Activated naive CD4-positive, alpha-beta T cell treated with anti-CD3 and anti-CD28 coated beads, Interleukin-2, amount 10 ng/mL, durations not matched to agents 7 days and 5 days (primary cell): Measurements from ENCODE around the gene ACSF2.
"Not testable (repeated sequence)": the region's sequence is repeated elsewhere in the genome, so short reads cannot be mapped to it uniquely, and the experiment has no call there.

ENCODE experiments used
- CTCF ChIA-PET: fragments of 350-600 bp; sonication (Branson Sonifier 250); formaldehyde crosslinking; loops from one replicate; lab custom pipeline; 2021; ENCODE audit warnings: antibody characterized with exemption; lab: Charles Lee
- DNase-seq: peaks from one replicate; pipeline ENCODE4 v3.0.0-alpha.2; 2020
- H3K27ac Mint-ChIP-seq: one replicate; pipeline ENCODE4 v1.8.0; 2021; ENCODE audit warnings: mild to moderate bottlenecking, moderate library complexity, mixed read lengths
- H3K27me3 Mint-ChIP-seq: one replicate; pipeline ENCODE4 v1.8.0; 2021; ENCODE audit warnings: mild to moderate bottlenecking, mixed read lengths
- H3K36me3 Mint-ChIP-seq: one replicate; pipeline ENCODE4 v1.8.0; 2021; ENCODE audit warnings: mixed read lengths
- H3K4me1 Mint-ChIP-seq: one replicate; pipeline ENCODE4 v1.8.0; 2021; ENCODE audit warnings: mixed read lengths
- H3K4me3 Mint-ChIP-seq: one replicate; pipeline ENCODE4 v1.8.0; 2021; ENCODE audit warnings: mild to moderate bottlenecking, moderate library complexity, mixed read lengths
- H3K9me3 Mint-ChIP-seq: one replicate; pipeline ENCODE4 v1.8.0; 2021; ENCODE audit warnings: mixed read lengths

The ACSF2 gene

DNA sequence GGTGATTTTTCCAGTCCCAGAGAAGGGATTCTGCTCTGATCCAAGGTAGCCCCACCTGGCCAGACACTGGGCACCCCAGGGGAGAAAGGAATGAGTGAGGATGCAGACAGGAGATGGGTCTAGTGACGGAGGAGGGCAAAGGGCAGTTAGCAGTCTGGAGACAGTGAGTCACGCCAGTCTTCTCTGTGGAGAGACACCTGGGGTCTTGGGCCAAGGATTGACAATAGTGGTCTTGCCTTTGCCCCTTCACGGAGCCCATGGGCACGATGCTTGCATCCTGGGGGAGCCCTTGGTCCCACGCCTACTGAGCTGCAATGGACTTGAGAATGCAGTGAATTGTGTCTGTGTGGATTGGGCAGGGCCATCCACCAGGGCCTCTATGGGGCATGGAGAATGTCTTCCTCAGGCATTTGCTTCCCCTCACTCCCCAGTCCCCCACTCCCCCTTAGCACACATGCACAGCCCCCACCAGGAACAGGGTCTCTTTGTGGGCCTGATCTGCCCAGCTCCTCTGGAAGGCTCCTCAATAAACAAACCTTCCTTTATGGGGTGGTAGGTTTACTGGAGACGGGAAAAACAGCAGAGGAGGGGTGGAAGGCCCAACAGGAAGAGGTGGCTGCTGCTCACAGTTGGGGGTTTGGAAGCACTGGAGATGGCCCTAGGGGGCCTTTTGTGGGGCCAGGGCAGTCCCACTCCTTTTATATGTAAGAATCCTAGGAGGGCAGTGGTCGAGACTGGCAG, 41.3 kb downstream of the ACSF2 start:
- CTCF ChIA-PET: interaction anchor here (0.5 kb wide), 1 partner anchor 10 kb away, joined by 3 read pairs; no protein-coding TSS in a partner anchor
- peak overlapping the region; percentile 24 for H3K27ac Mint-ChIP-seq
- H3K4me3 Mint-ChIP-seq: no peak overlapping the region
- peak; percentile 15 for DNase-seq
- H3K27me3 Mint-ChIP-seq: peaks cover 70% of the 10 kb centered on the region
- no peaks in the 10 kb centered on the region for H3K9me3 Mint-ChIP-seq
- H3K36me3 Mint-ChIP-seq: no peaks in the 10 kb centered on the region
- H3K4me1 Mint-ChIP-seq: peaks cover 8% of the 10 kb centered on the region

GRCh38 chr17:50467855-50468303, 41.9 kb downstream of the ACSF2 start:
- CTCF ChIA-PET: interaction anchor here (1.4 kb wide), 1 partner anchor 11 kb away, joined by 4 read pairs; no protein-coding TSS in a partner anchor
- Mint-ChIP-seq H3K4me3 (no peak overlapping the region), H3K4me1 (peaks cover 8% of the 10 kb centered on the region), H3K27ac (no peak overlapping the region), H3K9me3 (no peaks in the 10 kb centered on the region), H3K36me3 (no peaks in the 10 kb centered on the region), H3K27me3 (peaks cover 70% of the 10 kb centered on the region)
- peak; percentile 19 for DNase-seq

GRCh38 chr17:50468304-50469207, 42.5 kb downstream of the ACSF2 start, which contains the start of gene CHAD:
CHAD (minus strand) TSS chr17:50468880; CDS start chr17:50468813, 67 bp downstream.
- H3K27ac Mint-ChIP-seq: no peak within 1 kb of the TSS
- peaks cover 8% of the 10 kb centered on the region for H3K4me1 Mint-ChIP-seq
- H3K36me3 Mint-ChIP-seq: no peaks in the 10 kb centered on the region
- H3K27me3 Mint-ChIP-seq: peaks cover 70% of the 10 kb centered on the region
- H3K4me3 Mint-ChIP-seq: no peak within 1 kb of the TSS
- DNase-seq: peak; percentile 25
- CTCF ChIA-PET: interaction anchor here (1.4 kb wide), 1 partner anchor 11 kb away, joined by 4 read pairs; no protein-coding TSS in a partner anchor
- no peaks in the 10 kb centered on the region for H3K9me3 Mint-ChIP-seq

DNA sequence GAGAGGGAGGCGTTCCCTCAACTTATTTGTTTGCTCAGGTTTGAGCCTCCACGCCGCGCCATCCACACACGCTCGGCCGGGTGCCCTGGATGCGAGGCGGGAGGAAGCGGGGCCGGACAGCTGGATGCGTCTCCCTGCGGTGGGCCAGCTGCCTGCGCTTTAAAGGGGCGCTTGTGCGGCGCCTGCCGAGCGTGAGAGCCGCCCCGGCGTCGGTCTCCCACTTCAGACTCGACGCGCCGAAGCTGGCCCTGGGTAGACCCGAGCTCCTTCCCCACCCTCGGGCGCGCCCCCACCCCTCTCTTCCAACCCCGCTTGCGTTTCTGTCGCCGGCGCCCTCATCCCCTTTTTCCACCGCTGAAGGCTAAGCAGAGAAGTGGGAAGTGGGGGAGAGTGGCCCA, 43.2 kb downstream of the ACSF2 start:
- peaks cover 8% of the 10 kb centered on the region for H3K4me1 Mint-ChIP-seq
- peak; percentile 19 for DNase-seq
- H3K4me3 Mint-ChIP-seq: no peak overlapping the region
- peaks cover 70% of the 10 kb centered on the region for H3K27me3 Mint-ChIP-seq
- no peak overlapping the region for H3K27ac Mint-ChIP-seq
- CTCF ChIA-PET: interaction anchor here (1.4 kb wide), 1 partner anchor 10 kb away, joined by 4 read pairs; no protein-coding TSS in a partner anchor
- no peaks in the 10 kb centered on the region for H3K9me3 Mint-ChIP-seq
- no peaks in the 10 kb centered on the region for H3K36me3 Mint-ChIP-seq

- H3K9me3 Mint-ChIP-seq: no peaks in the 10 kb centered on the region
- no peak overlapping the region for H3K27ac Mint-ChIP-seq
- DNase-seq: peak; percentile 18
- CTCF ChIA-PET: no interaction called here
- no peaks in the 10 kb centered on the region for H3K36me3 Mint-ChIP-seq
- no peak overlapping the region for H3K4me3 Mint-ChIP-seq
- peaks cover 8% of the 10 kb centered on the region for H3K4me1 Mint-ChIP-seq
- peaks cover 67% of the 10 kb centered on the region for H3K27me3 Mint-ChIP-seq
These were observed 43.8 kb downstream of the ACSF2 start for GRCh38 chr17:50469671-50470305.

DNA sequence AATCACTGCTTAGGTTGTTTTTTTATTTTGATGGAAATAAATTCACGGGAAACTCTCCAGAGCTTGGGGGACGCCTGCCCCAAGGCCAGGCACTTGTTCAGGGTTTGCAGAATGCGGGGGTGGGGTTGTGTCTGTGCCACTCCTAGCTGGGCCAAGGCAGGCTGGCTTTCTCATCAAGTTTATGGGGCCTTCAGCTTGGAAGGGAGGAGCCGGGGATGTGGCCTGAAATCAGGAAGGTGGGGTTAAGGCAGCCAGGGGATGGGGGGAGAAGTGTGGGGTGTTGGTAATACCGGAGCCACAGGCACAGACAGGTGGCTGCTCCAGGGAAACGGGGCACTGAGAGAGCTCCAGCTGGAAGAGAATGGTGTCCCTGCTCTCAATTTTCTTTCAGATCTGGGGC, 44.4 kb downstream of the ACSF2 start:
- no peaks in the 10 kb centered on the region for H3K36me3 Mint-ChIP-seq
- no peak overlapping the region for H3K4me3 Mint-ChIP-seq
- H3K27ac Mint-ChIP-seq: no peak overlapping the region
- H3K4me1 Mint-ChIP-seq: peaks cover 8% of the 10 kb centered on the region
- peaks cover 62% of the 10 kb centered on the region for H3K27me3 Mint-ChIP-seq
- DNase-seq: peak; percentile 6
- CTCF ChIA-PET: interaction anchor here (1.0 kb wide), 1 partner anchor 157 kb away, joined by 3 read pairs; no protein-coding TSS in a partner anchor
- no peaks in the 10 kb centered on the region for H3K9me3 Mint-ChIP-seq

DNA sequence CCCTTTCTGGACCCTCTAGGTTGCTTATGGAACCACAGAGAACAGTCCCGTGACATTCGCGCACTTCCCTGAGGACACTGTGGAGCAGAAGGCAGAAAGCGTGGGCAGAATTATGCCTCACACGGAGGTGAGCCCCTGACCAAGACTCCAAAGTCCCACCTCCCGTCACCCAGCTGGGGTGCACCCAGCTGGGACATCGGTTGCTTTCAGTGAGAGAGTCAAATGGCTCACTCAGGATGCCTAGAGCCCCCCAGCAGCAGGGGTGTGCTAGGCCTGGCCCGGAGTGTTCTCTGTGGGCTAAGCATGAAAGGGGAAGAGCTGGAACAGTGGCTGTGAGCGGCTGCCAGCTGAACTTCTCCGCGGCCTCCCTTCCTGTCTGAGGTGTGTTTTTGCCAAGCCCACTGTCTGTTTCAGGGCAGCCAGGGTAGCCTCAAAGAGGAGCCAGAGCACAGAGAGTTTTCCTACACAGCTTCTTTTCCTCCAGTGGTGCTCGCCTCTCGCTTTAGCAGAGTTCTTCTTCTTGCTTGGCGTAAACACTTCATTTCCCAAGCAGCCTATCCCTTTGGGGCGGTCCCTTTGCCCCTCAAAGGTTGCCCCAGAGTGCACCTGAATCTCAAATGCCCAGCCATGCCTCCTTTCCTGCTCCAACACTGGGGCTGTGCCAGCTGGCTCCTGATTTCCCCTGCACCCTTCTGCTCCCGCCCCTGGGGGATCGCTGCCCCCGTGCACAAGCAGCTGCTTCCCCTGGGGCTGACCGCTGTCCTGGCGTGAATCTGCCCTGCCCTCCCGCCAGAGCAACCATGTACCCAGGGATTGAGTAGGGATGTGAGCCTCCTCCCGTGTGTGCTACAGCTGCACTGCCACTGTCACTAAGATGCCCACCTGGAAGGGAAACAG, 45.2 kb downstream of the ACSF2 start:
- Mint-ChIP-seq H3K4me3 (no peak overlapping the region), H3K9me3 (no peaks in the 10 kb centered on the region), H3K36me3 (no peaks in the 10 kb centered on the region), H3K4me1 (peaks cover 8% of the 10 kb centered on the region), H3K27ac (no peak overlapping the region), H3K27me3 (peaks cover 56% of the 10 kb centered on the region)
- peak; percentile 12 for DNase-seq
- CTCF ChIA-PET: interaction anchor here (1.0 kb wide), 1 partner anchor 156 kb away, joined by 3 read pairs; no protein-coding TSS in a partner anchor

- no peak for DNase-seq
- no peak overlapping the region for H3K27ac Mint-ChIP-seq
- peaks cover 54% of the 10 kb centered on the region for H3K27me3 Mint-ChIP-seq
- no peaks in the 10 kb centered on the region for H3K9me3 Mint-ChIP-seq
- CTCF ChIA-PET: no interaction called here
- H3K36me3 Mint-ChIP-seq: no peaks in the 10 kb centered on the region
- H3K4me3 Mint-ChIP-seq: no peak overlapping the region
- peaks cover 8% of the 10 kb centered on the region for H3K4me1 Mint-ChIP-seq
These were observed 46.3 kb downstream of the ACSF2 start for GRCh38 chr17:50472286-50472685.

DNA sequence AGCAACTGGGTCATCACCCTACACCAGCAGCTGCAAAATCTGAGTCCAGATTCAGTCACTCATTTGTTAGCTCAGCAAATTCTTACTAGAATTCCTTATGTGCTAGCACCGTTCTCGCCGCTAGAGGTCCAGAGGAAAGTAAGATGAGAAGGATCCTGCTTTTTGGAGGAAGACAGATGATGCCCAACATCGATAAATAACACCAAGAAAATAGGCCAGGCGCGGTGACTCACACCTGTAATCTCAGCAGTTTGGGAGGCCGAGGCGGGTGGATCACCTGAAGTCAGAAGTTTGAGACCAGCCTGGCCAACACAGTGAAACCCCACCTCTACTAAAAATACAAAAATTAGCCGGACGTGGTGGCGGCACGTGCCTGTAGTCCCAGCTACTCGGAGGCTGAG, 46.7 kb downstream of the ACSF2 start:
- H3K4me3 Mint-ChIP-seq, H3K4me1 Mint-ChIP-seq, CTCF ChIA-PET, H3K36me3 Mint-ChIP-seq, DNase-seq, H3K9me3 Mint-ChIP-seq, H3K27ac Mint-ChIP-seq: not testable (repeated sequence)
- H3K27me3 Mint-ChIP-seq: peaks cover 49% of the 10 kb centered on the region

DNA sequence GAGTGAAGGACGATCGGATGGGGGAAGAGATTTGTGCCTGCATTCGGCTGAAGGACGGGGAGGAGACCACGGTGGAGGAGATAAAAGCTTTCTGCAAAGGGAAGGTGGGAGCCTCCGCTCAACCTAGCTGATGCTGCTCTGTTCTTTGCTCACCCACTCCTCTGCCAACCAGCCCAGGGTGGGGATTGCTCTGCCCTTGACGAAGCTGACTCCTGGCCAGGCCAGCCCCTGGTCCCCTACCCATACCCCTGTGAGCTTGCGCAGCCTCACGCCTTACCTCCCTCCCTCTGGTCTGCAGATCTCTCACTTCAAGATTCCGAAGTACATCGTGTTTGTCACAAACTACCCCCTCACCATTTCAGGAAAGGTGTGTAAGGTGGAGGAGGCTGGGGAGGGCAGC, 47.9 kb downstream of the ACSF2 start:
- no peak for DNase-seq
- H3K27me3 Mint-ChIP-seq: peaks cover 43% of the 10 kb centered on the region
- H3K9me3 Mint-ChIP-seq: no peaks in the 10 kb centered on the region
- H3K4me3 Mint-ChIP-seq: no peak overlapping the region
- no peak overlapping the region for H3K27ac Mint-ChIP-seq
- no peaks in the 10 kb centered on the region for H3K36me3 Mint-ChIP-seq
- CTCF ChIA-PET: no interaction called here
- peaks cover 6% of the 10 kb centered on the region for H3K4me1 Mint-ChIP-seq

DNA sequence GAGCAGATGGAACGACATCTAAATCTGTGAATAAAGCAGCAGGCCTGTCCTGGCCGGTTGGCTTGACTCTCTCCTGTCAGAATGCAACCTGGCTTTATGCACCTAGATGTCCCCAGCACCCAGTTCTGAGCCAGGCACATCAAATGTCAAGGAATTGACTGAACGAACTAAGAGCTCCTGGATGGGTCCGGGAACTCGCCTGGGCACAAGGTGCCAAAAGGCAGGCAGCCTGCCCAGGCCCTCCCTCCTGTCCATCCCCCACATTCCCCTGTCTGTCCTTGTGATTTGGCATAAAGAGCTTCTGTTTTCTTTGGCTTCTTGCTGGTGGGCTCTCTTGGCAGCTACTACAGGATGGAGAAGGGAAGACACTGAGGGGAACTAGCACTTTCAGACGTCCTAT, 48.5 kb downstream of the ACSF2 start:
- Mint-ChIP-seq H3K36me3 (no peaks in the 10 kb centered on the region), H3K4me3 (no peak overlapping the region), H3K4me1 (peaks cover 9% of the 10 kb centered on the region), H3K27ac (no peak overlapping the region), H3K9me3 (no peaks in the 10 kb centered on the region), H3K27me3 (peaks cover 37% of the 10 kb centered on the region)
- CTCF ChIA-PET: interaction anchor here (0.5 to 1.1 kb wide), 4 partner anchors 30 to 1565 kb away, joined by 3 read pairs; no protein-coding TSS in a partner anchor
- no peak for DNase-seq

DNA sequence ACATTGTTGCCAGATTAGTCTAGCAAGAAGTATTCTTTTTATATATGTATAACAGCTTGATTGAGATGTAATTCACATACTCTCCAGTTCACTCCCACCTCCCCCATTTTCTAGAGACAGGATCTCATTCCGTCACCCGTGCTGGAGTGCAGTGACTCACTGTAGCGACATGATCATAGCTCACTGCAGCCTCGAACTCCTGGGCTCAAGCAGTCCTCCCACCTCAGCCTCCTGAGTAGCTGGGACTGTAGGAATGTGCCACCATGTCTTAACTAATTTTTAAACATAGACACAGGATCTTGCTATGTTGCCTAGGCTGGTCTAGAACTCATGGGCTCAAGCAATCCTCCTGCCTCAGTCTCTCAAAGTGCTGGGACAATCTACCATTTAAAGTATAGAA, 49.3 kb downstream of the ACSF2 start:
- H3K9me3 Mint-ChIP-seq: no peaks in the 10 kb centered on the region
- H3K4me3 Mint-ChIP-seq: no peak overlapping the region
- peaks cover 29% of the 10 kb centered on the region for H3K27me3 Mint-ChIP-seq
- no peaks in the 10 kb centered on the region for H3K36me3 Mint-ChIP-seq
- no peak for DNase-seq
- CTCF ChIA-PET: interaction anchor here (0.7 to 1.1 kb wide), 3 partner anchors 29 to 147 kb away, joined by 3 read pairs; no protein-coding TSS in a partner anchor
- peaks cover 18% of the 10 kb centered on the region for H3K4me1 Mint-ChIP-seq
- no peak overlapping the region for H3K27ac Mint-ChIP-seq
